Activated naive CD4-positive, alpha-beta T cell treated with anti-CD3 and anti-CD28 coated beads, Interleukin-2, amount 50 U/mL, for 72 hours (primary cell): Measurements from ENCODE around the gene PPP1R9B. TPM values are rescaled to one million over a fixed set of nuclear protein-coding genes. Genes with fewer than 3 reads are reported as not detected.
A peak's percentile ranks its signal among the peaks of the same experiment; 100 is the strongest.

Experiments
- ATAC-seq, 2 donors: fragments of 150-1000 bp; cut with Tn5 transposase; 2 replicates each; pipeline ENCODE4 v1.10.0; 2021; ENCODE audit warnings: mild to moderate bottlenecking in 2 of 2, moderate library complexity in 2 of 2
- DNase-seq, 2 donors: peaks; one replicate each; pipeline ENCODE4 v3.0.0; 2021 to 2022; ENCODE audit warnings: low spot score in 2 of 2
- H3K27ac Mint-ChIP-seq, 2 donors: one replicate each; pipeline ENCODE4 v1.8.0; 2022; ENCODE audit warnings: mild to moderate bottlenecking in 2 of 2, mixed read lengths in 2 of 2
- H3K36me3 Mint-ChIP-seq, 2 donors: one replicate each; pipeline ENCODE4 v1.8.0; 2022; ENCODE audit warnings: mixed read lengths in 2 of 2
- H3K9me3 Mint-ChIP-seq, 2 donors: one replicate each; pipeline ENCODE4 v1.8.0; 2022; ENCODE audit warnings: mixed read lengths in 2 of 2
- total RNA-seq, 2 donors: library from RNA; stranded (reverse); gene quantifications; one replicate each; pipeline ENCODE4 v1.2.3, GENCODE V29; 2022

PPP1R9B gene
- total RNA-seq, 2 donors from 2014 or later: 74.4 to 112 TPM

GRCh38 chr17:50112694-50113093, 37.8 kb downstream of the PPP1R9B start:
- no peak overlapping the region for H3K27ac Mint-ChIP-seq
- ATAC-seq (no peak), DNase-seq (no peak)
- H3K9me3 Mint-ChIP-seq: no peaks in the 10 kb centered on the region
- H3K36me3 Mint-ChIP-seq: no peaks in the 10 kb centered on the region

GRCh38 chr17:50111673-50112655, 38.5 kb downstream of the PPP1R9B start:
- H3K36me3 Mint-ChIP-seq: no peaks in the 10 kb centered on the region
- ATAC-seq (no peak), DNase-seq (no peak)
- H3K9me3 Mint-ChIP-seq: no peaks in the 10 kb centered on the region
- no peak overlapping the region for H3K27ac Mint-ChIP-seq

- H3K27ac Mint-ChIP-seq: peak overlapping the region; percentile 22 to 58
- DNase-seq (no peak), ATAC-seq (no peak)
- no peaks in the 10 kb centered on the region for H3K36me3 Mint-ChIP-seq
- no peaks in the 10 kb centered on the region for H3K9me3 Mint-ChIP-seq
Observed at GRCh38 chr17:50110591-50111349, 39.7 kb downstream of the PPP1R9B start.

DNA sequence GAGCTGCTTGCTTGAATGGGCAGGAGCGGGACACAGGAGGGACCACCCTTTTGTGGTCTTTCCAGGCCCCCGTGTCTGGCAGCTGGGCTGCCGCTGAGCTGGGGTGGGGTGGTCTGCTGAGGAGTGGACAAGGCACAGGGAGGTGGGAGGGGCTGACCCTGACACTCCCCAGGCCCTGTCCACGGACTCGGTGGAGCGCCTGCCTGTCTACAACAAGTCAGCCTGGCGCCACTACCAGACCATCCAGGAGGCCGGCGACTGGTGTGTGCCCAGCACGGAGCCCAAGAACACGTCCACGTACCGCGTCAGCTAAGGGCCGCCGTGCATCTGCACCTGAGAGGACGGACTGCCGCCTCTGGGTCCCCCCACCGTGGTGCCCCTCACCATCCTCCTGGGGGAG, 40.7 kb downstream of the PPP1R9B start:
- ATAC-seq (no peak), DNase-seq (no peak)
- Mint-ChIP-seq H3K27ac (peak overlapping the region in 1 of 2 donors; percentile 58), H3K36me3 (no peaks in the 10 kb centered on the region), H3K9me3 (no peaks in the 10 kb centered on the region)

DNA sequence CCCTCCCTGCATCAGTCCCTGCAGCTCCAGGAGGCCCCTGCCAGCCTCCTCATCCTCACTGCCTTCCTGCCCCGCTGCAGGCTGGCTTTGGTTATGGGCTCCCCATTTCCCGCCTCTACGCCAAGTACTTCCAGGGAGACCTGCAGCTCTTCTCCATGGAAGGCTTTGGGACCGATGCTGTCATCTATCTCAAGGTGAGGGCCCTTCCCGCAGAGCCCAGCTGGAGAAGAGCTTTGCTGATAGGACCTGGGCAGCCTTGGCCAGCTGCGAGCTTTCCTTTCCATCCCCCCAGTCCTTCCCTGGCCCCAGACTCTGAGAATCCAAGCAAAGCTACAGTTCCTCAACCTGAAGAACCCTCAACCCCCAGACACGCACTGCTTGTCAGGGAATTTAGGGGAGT, 41.3 kb downstream of the PPP1R9B start:
- H3K27ac Mint-ChIP-seq: peak overlapping the region in 1 of 2 donors; percentile 58
- no peaks in the 10 kb centered on the region for H3K36me3 Mint-ChIP-seq
- no peak for DNase-seq
- ATAC-seq: no peak
- no peaks in the 10 kb centered on the region for H3K9me3 Mint-ChIP-seq

DNA sequence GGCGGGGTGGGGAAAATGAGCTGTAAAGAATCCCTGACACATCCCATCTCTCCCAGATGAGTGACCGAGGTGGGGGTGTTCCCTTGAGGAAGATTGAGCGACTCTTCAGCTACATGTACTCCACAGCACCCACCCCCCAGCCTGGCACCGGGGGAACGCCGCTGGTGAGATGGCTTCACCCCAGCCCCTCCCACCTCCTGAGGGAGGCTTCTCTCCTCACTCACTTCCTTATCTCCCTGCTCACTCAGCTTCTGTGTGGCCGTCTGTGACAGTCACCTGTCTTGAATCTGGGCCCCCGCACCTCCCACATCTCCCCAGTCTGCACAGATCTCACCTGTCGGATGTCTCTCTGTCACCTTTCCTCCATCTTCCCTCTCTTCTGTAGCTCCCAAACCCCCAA, 41.9 kb downstream of the PPP1R9B start:
- ATAC-seq (no peak), DNase-seq (no peak)
- H3K27ac Mint-ChIP-seq: peak overlapping the region in 1 of 2 donors; percentile 58
- no peaks in the 10 kb centered on the region for H3K9me3 Mint-ChIP-seq
- no peaks in the 10 kb centered on the region for H3K36me3 Mint-ChIP-seq

GRCh38 chr17:50107790-50108414, 42.6 kb downstream of the PPP1R9B start:
- peak overlapping the region in 1 of 2 donors; percentile 58 for H3K27ac Mint-ChIP-seq
- H3K36me3 Mint-ChIP-seq: no peaks in the 10 kb centered on the region
- ATAC-seq (peak in 1 of 2 donors; percentile 19), DNase-seq (no peak)
- H3K9me3 Mint-ChIP-seq: no peaks in the 10 kb centered on the region

- no peaks in the 10 kb centered on the region for H3K9me3 Mint-ChIP-seq
- ATAC-seq: no peak
Observed at GRCh38 chr17:50106393-50107131, 43.9 kb downstream of the PPP1R9B start.

DNA sequence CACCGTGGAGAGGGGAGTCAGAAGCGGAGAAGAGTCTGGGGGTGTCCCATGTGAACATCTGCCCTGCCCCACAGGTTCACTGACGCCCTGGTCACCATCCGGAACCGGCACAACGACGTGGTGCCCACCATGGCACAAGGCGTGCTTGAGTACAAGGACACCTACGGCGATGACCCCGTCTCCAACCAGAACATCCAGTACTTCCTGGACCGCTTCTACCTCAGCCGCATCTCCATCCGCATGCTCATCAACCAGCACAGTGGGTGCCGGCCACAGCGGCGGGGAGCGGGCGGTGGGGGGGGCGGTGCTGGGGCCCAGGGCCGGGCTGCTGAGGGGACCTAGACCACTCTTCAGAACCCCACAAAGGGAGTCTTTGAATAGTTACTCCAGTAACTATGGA, 44.7 kb downstream of the PPP1R9B start:
- Mint-ChIP-seq H3K27ac (peak overlapping the region in 1 of 2 donors; percentile 88), H3K9me3 (no peaks in the 10 kb centered on the region), H3K36me3 (no peaks in the 10 kb centered on the region)
- no peak for DNase-seq
- no peak for ATAC-seq

More at GRCh38 chr17:50106393-50107131, 43.9 kb downstream of the PPP1R9B start:
- DNase-seq: no peak
- Mint-ChIP-seq H3K27ac (peak overlapping the region in 1 of 2 donors; percentile 21), H3K36me3 (no peaks in the 10 kb centered on the region)

- ATAC-seq (no peak), DNase-seq (no peak)
- no peaks in the 10 kb centered on the region for H3K9me3 Mint-ChIP-seq
- no peaks in the 10 kb centered on the region for H3K36me3 Mint-ChIP-seq
- H3K27ac Mint-ChIP-seq: peak overlapping the region in 1 of 2 donors; percentile 14
Observed at GRCh38 chr17:50103941-50104340, 46.5 kb downstream of the PPP1R9B start.

DNA sequence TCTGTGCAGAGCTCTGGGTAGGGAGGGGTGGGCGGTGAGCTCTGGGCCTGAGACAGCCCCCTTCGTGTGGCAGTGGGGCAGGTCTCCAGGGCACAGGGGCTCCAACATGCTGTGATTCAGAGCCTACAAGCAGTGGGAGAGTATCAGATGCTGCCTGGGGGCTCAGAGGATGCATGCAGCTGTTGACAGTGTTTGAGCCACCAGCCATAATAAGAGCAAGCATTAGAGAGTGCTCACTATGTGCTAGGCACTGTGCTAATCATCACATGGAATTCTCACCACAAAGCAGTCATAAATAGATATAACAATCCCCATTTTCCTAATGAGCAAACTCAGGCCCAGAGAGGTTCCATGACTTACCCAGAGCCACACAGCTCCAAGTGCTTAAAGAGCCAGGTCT, 47.2 kb downstream of the PPP1R9B start:
- DNase-seq (no peak), ATAC-seq (no peak)
- Mint-ChIP-seq H3K9me3 (no peaks in the 10 kb centered on the region), H3K36me3 (no peaks in the 10 kb centered on the region), H3K27ac (no peak overlapping the region)

DNA sequence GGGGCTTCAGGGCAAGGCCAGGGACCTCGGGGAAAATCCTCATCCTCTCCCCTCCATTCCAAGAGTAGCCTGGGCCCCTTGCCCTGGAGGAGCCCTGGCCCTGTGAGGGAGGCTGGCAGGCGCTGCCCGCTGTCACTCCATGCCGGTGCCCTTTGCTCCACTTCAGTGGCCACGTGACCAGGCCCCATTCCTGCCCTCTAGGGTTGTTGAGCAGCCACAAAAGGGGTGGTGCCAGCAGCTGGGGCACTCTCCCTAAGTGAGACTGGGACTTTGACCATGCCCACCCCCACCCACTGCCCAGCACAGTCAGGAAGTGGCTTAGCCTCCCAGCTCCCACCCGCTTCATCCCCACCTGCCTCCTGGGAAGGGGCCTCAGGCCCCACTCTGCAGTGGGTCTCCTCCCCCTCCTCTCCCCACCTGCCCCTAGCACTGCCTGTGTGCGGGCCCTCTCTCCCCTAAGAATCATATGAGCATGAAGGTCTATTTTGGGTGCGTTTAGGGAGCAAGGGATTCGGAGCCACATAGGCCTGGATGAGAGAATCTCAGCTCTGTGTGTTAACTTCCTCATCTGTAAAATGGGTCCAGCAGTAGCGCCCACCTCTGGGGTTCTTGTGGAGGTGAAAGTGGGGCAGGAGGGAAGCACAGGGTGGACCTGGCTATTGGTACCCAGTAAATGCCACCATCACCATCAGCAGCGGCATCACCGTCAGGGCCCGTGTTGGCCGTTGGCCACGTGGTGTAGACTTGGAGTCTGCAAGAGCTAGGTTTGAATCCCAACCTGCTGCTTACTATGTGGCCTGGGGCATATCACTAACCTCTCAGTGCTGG, 48.1 kb downstream of the PPP1R9B start:
- DNase-seq: no peak
- Mint-ChIP-seq H3K36me3 (no peaks in the 10 kb centered on the region), H3K27ac (no peak overlapping the region), H3K9me3 (no peaks in the 10 kb centered on the region)
- no peak for ATAC-seq

DNA sequence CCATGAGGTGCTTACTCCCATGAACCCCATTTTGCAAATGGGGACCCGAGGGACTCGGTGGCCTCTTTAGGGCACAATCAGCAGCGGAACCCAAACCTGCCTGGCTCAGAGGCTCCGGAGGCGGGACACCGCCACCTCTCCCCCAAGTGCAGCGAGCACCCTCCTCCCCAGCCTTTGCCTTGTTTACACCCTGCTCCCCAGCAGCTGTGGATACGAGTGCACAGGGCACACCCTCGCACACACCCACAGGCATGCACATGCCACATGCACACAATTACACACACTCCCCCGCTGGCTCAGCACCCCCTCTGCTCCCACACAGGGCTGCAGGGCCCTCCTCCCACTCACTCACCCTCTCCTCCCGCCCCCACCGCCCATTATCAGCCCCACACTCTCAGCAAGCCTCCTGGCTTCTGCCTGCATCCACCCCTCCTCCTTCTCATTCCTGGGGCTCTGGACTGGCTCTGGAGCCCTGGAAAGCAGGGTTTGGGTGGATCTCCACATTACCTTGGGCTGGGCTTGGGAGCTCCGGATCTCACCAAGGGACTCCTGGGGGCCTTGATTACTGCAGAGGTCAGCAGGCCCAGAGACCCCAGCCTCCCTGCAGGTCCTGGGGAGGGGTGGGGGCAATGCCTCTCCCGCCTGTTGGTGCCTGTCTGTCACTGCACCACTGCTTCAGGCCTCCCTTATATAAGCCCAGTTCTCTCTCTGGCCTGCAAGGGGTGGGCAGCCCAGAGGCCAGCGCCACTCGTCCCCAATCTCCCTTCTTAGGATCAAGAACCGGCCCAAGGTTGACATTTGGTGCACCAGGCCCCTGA, 48.9 kb downstream of the PPP1R9B start:
- ATAC-seq: no peak
- Mint-ChIP-seq H3K9me3 (no peaks in the 10 kb centered on the region), H3K27ac (no peak overlapping the region), H3K36me3 (no peaks in the 10 kb centered on the region)
- no peak for DNase-seq

DNA sequence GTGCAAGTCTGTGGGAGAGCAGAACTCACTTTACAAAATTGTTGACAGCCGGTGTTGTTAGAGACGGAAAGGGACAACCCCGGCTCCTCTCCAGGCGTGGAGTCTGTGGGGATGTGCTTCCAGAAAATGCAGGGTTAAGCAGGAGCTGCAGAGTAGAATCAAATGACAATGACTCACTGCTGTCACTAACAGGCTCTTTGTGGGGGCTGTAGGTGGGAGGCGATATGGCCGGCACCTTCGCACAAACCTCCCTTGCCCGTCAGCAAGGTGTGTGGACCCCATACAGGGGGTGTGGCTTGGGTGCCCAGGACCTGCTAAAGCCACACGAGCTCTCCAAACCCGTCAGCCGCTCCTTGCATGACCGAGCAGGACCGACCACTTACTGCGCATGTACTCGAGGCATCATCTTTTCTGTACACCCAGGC, 49.5 kb downstream of the PPP1R9B start:
- Mint-ChIP-seq H3K9me3 (no peaks in the 10 kb centered on the region), H3K27ac (no peak overlapping the region), H3K36me3 (no peaks in the 10 kb centered on the region)
- no peak for DNase-seq
- no peak for ATAC-seq

GRCh38 chr17:50100480-50100883, 50.0 kb downstream of the PPP1R9B start:
- H3K27ac Mint-ChIP-seq: peak overlapping the region in 1 of 2 donors; percentile 51
- DNase-seq: no peak
- ATAC-seq: no peak
- H3K9me3 Mint-ChIP-seq: no peaks in the 10 kb centered on the region
- peaks cover 0 to under 1% of the 10 kb centered on the region in 2 donors for H3K36me3 Mint-ChIP-seq
